ENCODE results near the gene HSD17B2.
A peak's percentile ranks its signal among the peaks of the same experiment; 100 is the strongest.

Gene HSD17B2

DNA sequence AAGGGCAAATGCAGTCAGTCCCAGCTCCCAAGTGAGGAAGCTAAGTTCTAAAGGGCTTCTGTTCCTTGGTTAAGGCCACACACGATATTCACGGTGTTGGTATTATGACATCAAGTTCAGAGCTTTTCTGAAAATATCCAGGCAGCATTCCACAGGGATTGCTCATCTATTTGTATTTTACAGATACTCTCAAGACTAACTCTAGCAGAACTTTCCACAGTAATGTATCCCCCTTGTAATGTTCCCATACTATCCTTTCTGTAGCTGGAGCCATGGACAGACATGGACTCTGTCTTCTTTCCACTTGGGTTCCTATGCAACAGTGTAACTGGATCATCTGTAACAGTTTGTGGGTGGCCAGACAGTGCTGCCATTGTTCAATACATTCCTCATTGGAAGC lies 37.3 kb upstream of the HSD17B2 start:
- TF ChIP-seq ZFP30 (CRISPR knock-in tag; IDR thresholded peaks at IDR 0.05) (no peak), ISL1 (CRISPR knock-in tag; IDR thresholded peaks at IDR 0.05) (peak; percentile 64), TCF4 (CRISPR knock-in tag; IDR thresholded peaks at IDR 0.05; ENCODE audit: borderline replicate concordance) (no peak), SNAI2 (CRISPR knock-in tag; IDR thresholded peaks at IDR 0.05) (no peak), CSRNP3 (CRISPR knock-in tag; IDR thresholded peaks at IDR 0.05) (no peak), ZNF70 (CRISPR knock-in tag; IDR thresholded peaks at IDR 0.05) (no peak), RARB (CRISPR knock-in tag; IDR thresholded peaks at IDR 0.05) (no peak)
- ATAC-seq: peak; percentile 91

DNA sequence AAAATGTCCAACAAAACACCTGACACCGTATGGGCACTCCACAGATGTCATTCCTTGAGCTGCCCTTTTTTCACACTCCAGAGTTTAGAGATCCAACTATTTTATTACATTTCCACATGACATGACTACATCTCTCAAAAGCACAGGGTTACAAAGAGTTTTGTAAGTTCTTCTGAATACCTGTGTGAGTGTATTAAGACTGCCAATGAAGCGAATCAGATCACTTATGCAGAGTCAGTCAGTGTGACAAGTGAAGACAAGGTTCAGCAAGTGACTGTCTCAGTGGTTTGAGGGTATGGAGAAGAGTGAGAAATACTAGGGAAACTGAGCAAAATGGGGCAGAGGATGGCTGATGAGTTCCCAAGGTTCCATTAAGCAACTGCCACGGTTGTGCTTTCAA lies 32.2 kb upstream of the HSD17B2 start:
- no peak for ATAC-seq
- TF ChIP-seq, protein P1, sequence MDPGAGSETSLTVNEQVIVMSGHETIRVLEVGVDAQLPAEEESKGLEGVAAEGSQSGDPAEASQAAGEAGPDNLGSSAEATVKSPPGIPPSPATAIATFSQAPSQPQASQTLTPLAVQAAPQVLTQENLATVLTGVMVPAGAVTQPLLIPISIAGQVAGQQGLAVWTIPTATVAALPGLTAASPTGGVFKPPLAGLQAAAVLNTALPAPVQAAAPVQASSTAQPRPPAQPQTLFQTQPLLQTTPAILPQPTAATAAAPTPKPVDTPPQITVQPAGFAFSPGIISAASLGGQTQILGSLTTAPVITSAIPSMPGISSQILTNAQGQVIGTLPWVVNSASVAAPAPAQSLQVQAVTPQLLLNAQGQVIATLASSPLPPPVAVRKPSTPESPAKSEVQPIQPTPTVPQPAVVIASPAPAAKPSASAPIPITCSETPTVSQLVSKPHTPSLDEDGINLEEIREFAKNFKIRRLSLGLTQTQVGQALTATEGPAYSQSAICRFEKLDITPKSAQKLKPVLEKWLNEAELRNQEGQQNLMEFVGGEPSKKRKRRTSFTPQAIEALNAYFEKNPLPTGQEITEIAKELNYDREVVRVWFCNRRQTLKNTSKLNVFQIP (CRISPR knock-in tag; IDR thresholded peaks at IDR 0.05; ENCODE audit: borderline replicate concordance, low read depth): no peak
- no peak for TF ChIP-seq ZFP3 (CRISPR knock-in tag; IDR thresholded peaks at IDR 0.05)

DNA sequence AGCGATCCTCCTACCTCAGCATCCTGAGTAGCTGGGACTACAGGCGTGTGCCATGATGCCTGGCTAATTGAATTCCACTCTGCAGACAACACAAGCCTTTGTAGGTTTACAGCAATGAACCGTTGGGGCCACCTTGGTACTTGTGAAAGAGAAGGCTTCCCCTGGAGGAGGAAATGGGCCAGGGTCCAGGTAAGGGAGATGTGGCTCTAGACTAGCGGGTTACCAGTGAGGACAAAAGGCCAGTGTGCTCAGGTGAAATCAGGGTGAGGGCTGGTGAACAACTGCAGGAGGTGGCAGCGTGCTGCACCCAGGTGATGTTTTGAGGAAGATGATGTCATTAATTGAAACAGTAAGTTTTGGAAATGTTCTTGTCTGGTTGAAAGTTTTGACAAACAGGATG lies 30.5 kb upstream of the HSD17B2 start:
- TF ChIP-seq BACH2 (CRISPR knock-in tag; IDR thresholded peaks at IDR 0.05; ENCODE audit: borderline replicate concordance) (no peak), ARNTL (CRISPR knock-in tag; IDR thresholded peaks at IDR 0.05; ENCODE audit: borderline replicate concordance, low read depth) (no peak), CREB5 (CRISPR knock-in tag; IDR thresholded peaks at IDR 0.05; ENCODE audit: low read depth) (no peak), ZC3H10 (CRISPR knock-in tag; IDR thresholded peaks at IDR 0.05) (no peak), RARB (CRISPR knock-in tag; IDR thresholded peaks at IDR 0.05) (no peak), ZNF565 (CRISPR knock-in tag; conservative IDR thresholded peaks at IDR 0.05; ENCODE audit: low read depth) (no peak), ESRRG (CRISPR knock-in tag; IDR thresholded peaks at IDR 0.05) (no peak), OSR1 (CRISPR knock-in tag; IDR thresholded peaks at IDR 0.05) (no peak), TSHZ2 (CRISPR knock-in tag; IDR thresholded peaks at IDR 0.05) (no peak), ZNF70 (CRISPR knock-in tag; IDR thresholded peaks at IDR 0.05) (no peak), TOX (CRISPR knock-in tag; IDR thresholded peaks at IDR 0.05; ENCODE audit: borderline replicate concordance) (no peak), CSRNP3 (CRISPR knock-in tag; IDR thresholded peaks at IDR 0.05) (no peak), ZFP3 (CRISPR knock-in tag; IDR thresholded peaks at IDR 0.05) (no peak), ZFP30 (CRISPR knock-in tag; IDR thresholded peaks at IDR 0.05) (no peak), CSDC2 (CRISPR knock-in tag; IDR thresholded peaks at IDR 0.05) (no peak)
- TF ChIP-seq, protein P1 (CRISPR knock-in tag; IDR thresholded peaks at IDR 0.05; ENCODE audit: borderline replicate concordance, low read depth): no peak

More for the DNA sequence above, 30.5 kb upstream of the HSD17B2 start:
- ATAC-seq: no peak
